Eye (tissue), 1 donor: ENCODE measurements around the gene PFKFB4.

Source experiments
- DNase-seq: peaks from one replicate; pipeline ENCODE4 v3.0.0-alpha.2; 2015

PFKFB4 gene

GRCh38 chr3:48581621-48582481 is 25.2 kb upstream of the PFKFB4 start:
- no peak for DNase-seq

- DNase-seq = no peak
These were observed 20.0 kb upstream of the PFKFB4 start for GRCh38 chr3:48576647-48577046.

DNA sequence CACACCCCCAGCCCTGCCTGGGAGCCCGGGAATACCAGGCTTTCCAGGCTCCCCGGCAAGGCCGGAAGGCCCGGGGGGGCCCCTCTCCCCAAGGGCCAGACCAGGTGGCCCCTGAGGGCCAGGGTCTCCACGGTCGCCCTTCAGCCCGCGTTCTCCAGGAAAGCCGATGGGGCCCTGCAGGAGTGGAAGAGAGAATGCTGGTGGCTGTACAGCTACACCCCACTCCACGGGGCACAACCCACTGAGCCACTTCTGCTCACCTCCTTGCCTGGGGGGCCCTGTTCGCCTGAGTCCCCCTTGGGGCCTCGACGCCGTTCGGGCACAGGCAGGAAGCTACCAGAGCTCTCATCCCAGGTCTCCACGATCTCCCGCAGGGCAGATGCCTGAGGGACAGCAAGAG is 18.8 kb upstream of the PFKFB4 start:
- no peak for DNase-seq

DNA sequence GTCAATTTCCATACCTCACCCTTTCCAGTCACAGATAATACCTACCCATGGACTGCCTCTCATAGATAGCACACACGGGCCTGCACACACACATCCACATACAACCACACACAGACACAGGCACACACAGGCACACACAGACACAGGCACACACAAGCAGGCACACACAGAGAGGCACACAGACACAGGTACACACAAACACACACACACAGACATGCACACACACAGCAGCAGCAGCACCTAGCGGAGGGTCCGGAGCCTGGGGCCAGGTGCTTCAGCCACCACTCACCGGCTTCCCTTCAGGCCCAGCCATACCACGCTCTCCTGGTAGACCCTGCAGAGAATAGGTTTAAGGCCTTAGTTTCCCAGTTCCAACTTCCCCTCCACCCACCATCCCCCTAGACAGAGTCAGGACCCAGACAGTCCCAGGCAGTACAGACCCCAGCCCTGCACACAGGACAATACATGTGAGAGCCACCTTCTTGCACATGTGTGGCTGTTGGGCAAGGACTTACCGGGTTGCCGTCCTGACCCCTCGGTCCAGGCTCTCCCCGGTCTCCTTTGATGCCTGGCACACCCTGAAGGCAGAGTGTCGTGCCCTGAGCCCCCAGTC is 17.5 kb upstream of the PFKFB4 start:
- no peak for DNase-seq

GRCh38 chr3:48572517-48572916 is 15.9 kb upstream of the PFKFB4 start:
- no peak for DNase-seq

DNA sequence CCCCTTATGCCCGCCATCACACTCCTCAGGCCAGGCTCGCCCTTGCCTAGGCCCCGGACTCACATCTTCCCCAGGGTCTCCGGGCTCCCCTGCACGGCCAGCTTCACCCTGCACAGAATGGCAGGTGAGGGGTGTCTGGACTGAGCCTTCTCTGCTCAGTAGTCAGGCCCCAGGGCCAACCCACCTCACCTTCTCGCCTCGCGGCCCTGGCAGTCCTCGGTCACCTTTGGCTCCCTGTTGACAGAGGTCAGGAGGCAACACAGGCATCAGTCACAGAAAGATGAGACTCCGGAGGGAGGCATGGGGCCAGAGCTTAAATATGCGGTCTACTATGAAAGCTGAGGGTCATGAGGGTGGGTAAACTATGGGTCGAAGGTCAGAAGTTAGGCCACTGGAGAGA is 15.3 kb upstream of the PFKFB4 start:
- DNase-seq = no peak

GRCh38 chr3:48569808-48570450 is 13.3 kb upstream of the PFKFB4 start:
- no peak for DNase-seq

- no peak for DNase-seq
These were observed 12.8 kb upstream of the PFKFB4 start for GRCh38 chr3:48569400-48569799.

- no peak for DNase-seq
These were observed 11.9 kb upstream of the PFKFB4 start for GRCh38 chr3:48568476-48568875.

DNA sequence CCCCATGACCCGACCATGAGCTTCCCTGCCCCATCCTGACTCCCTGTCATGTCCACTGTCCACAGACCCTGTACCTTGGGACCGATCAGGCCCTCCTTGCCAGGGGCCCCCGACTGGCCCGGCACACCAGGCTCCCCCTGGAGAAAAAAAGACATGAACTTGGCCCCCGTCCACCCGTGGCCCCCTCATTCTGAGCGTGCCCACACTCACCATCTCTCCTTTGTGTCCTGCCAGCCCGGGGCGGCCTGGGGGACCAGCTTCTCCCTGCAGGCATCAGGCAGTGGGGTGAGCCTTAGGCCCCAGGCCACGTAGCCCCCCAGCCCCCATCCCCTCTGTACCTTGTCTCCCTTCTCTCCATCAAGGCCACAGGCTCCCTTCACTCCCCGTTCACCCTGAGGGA is 10.9 kb upstream of the PFKFB4 start:
- DNase-seq = no peak

GRCh38 chr3:48567090-48567489 is 10.5 kb upstream of the PFKFB4 start:
- no peak for DNase-seq

GRCh38 chr3:48566401-48566760 is 9.8 kb upstream of the PFKFB4 start:
- DNase-seq = no peak

DNA sequence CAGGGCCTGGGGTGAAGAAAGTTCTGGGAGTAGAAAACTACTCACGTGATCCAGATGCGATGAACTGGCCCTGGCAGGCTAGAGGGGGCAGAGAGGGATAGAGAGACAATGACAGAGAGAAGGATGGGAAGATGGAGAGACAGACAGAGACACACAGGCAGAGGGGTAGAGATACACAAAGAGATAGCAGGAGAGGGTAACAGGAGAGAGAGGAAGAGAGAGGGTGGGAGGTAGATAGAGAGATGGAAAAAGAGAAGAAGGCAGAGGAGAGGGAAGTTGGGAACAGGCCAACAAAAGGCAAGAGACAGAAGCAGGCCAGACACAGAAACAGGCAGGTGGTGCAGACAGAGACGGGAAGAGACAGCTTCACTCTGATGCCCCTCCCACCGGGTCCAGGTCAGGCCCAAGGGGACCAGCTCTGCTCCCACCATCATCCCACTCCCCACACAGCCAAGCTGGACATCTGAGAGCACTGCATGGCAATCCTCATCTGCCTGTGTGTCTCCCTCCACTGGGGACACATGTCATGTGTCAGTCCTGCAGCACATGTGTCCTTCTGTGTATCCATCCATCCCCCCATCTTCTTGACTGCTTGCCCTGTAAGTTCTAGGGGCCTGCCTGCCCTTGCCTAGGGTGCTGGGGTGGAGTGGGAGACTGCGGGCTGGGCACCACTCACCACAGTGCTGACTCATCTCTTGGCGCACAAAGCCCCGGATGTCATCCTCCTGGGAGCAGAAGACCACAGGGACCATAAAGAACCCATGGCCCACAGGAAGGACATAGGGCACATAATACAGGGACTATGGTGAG is 9.2 kb upstream of the PFKFB4 start:
- DNase-seq = no peak

GRCh38 chr3:48565186-48565585 is 8.6 kb upstream of the PFKFB4 start:
- no peak for DNase-seq

GRCh38 chr3:48564667-48565066 is 8.1 kb upstream of the PFKFB4 start:
- no peak for DNase-seq

DNA sequence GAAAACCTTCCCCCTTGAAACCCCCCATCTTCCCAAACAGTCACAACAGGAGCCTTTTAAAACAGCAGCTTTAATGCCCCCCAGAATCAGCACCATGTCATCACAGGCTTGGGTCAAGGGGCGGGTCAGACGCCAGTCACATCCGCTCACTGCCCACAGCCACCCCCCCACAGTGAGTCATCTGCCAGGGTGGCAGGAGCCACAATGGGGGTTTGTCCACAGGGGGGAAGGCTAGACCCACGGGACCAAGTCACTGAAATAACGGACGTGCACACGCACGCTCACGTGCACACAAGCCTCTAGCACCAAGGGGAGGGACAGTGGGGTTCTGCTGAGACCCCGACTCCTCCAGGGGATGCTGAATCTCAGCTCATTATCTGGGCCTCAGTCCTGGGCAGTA is 7.4 kb upstream of the PFKFB4 start:
- no peak for DNase-seq

DNA sequence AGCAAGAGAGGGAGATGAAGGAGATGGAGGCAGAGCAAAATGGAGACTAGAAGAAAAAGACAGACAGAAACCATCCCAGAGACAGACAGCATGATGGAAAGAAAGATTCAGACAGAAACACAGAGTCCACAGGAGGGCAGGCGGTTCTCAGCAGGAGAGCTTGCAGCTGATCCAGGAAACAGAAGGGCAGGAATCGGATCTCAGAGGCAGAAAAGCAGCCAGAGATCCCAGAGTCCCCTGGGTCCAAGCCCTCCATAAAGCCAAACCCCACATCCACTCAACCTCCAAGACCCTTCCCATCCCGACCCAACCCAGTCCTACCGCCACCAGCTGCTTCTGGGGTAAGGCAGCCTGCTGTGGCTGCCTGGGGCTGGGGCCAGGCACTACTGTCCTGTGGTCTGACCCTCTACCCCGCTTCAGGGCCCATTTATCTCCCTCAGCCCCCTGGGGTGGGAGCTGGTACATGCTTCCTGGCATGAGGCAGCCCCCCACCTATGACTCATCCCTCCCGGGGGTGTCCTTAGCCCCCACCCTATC is 6.8 kb upstream of the PFKFB4 start, which contains the start of gene UCN2:
UCN2 (minus strand) TSS at position 400 of the 537 bp plus-strand sequence. CDS start 657 bp downstream, outside the sequence.
- peak; percentile 39 for DNase-seq

DNA sequence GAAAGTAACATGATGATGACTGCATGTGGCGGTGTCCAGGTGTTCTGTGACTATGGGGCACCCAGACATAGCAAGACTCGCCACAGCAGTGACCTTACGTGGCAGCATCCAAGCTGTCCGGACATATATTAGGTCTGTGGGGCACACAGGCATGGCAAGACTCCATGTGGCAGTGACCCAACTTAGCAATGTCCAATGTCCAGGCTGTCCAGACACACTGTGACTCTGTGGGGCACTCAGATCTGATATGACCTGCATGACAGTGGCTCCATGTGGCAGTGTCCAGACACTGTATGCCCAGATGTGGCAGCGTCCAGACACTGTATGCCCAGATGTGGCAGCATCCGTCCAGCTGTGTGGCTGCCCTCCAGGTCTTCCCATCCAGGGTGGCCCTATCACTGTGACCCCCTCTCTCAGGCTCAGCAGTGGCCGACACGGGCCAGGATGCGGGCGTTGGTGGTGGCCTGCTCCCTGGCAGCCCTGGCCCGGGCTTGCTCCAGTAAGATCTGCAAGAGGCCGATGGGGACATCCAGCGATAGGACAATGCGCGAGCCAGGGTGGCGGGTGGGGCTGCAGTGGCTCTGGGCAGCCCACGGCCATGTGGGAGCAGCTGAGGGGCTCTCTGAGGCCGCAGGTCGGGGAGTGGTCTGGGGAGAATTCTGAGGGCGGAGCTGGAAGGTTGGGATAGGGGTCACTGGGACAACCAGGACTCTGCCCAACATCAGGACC is 5.9 kb upstream of the PFKFB4 start:
- no peak for DNase-seq

DNA sequence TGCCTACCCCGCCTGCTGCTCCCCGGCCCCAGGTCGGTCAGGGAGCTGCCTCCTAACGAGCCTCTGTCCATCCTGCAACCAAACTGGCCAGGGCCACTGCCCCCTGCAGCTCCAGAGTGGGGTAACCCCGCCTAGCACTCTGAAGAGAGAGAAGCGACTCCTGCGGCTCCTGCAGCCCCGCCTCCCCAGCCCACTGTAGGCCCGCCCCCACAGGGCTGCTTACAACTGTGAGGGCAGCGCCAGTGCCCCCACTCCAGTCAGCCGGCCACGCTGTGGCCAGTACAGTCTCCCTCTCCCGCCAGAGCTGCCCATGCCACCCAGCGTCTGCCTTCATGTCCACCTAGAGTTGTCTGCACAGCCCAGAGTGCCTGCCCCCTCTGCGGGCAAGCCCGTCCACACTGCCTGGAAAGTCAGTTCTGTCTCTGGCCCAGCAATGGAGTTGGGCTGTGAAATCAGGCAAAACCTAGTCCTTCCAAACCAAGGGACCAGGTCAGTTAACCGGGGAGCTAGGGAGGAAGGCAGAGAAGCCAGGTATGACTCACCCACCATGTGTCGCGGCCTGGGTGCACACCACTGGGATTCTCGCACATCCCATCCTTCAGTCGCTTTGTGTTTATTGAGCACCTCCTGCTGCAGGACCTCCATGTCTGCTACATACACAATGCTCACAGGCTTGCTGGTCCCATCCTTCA is 4.6 kb upstream of the PFKFB4 start:
- peak; percentile 77 for DNase-seq

DNA sequence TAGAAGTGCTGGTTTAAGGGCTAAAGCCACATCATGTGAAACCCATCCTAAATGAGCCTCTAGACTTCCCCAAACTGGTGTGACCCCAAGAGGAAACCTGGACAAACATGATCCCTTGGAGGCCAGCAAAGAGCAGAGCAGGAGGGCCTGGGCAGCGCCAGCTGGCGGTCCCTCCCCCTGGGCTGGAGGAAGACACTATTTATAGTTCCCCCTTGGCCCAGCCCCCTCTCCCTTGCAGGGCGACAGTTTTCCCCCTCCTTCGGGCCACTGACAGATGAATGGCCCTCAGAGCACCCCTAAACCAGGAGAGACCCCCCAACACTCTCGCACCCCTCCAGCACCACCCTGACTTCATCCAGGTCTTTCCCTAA is 4.0 kb upstream of the PFKFB4 start:
- DNase-seq = peak; percentile 50

DNA sequence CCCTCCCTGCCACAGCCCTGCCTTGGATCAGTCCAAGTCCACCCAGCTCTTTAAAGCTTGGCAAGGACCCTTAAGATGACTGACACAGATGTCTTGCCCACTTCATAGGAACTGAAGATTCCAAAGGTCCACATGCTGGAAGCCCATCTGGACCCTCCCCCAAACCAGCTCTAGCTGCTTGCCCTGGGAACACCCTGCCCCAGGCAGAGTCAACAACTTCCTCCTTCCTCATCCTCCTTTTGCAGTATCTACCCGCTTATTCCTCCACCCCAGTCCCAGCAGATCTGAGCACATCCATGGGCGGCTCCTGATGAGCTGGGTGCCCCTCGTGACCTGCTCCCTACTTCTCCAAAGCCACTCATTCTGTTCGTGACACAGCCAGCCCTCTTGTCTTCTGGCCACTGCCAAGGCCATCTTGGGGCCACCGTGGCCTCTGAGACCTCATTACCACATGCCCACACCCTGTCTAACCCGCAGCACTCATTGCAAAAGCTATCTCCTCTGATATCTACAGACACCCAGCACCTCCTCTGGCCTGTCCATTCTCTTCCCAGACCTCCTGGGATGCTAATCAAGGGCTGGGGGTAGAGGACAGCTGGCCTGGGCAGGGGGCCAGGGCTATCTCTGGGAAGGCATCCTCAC is 2.0 kb upstream of the PFKFB4 start:
- no peak for DNase-seq
